Cortex of kidney (tissue), 1 donor: Measurements from ENCODE around the gene CTNS.

Experiments used
- DNase-seq: peaks from one replicate; lab custom pipeline; 2025; lab: John Stamatoyannopoulos, UW

CTNS gene

GRCh38 chr17:3636154-3636907, at the start of gene CTNS, which contains the start of gene SHPK:
TSS of gene CTNS (plus strand) at chr17:3636760. CDS start at chr17:3640207, 3,447 bp downstream.
TSS of gene SHPK (minus strand) at chr17:3636250. CDS start at chr17:3636219, 31 bp downstream.
- DNase-seq, result peak; percentile 94

GRCh38 chr17:3589784-3590183, 46.8 kb upstream of the CTNS start:
- no peak for DNase-seq

DNA sequence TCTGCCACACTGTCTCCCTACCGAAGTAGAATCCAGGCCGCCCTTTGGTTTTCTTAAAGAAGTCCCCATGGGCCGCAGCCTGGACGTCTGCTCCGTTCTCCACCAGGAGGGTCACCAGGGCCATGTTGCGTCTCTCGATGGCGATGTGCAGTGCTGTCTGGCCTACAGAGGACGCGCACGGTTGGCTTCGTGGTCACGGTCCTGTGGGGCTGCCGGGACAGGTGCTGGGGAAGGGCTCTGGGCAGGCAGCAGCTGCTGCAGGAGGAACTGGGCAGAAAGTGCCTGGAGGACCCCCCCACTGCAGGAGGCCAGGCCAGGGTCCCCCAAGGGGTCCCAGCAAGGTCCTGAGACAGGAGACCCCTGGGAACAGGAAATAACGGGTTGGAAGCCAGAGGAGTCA, 46.3 kb upstream of the CTNS start:
- DNase-seq, result no peak

GRCh38 chr17:3590768-3591167, 45.8 kb upstream of the CTNS start:
- DNase-seq, result no peak

GRCh38 chr17:3592216-3592860, 44.2 kb upstream of the CTNS start:
- no peak for DNase-seq

DNA sequence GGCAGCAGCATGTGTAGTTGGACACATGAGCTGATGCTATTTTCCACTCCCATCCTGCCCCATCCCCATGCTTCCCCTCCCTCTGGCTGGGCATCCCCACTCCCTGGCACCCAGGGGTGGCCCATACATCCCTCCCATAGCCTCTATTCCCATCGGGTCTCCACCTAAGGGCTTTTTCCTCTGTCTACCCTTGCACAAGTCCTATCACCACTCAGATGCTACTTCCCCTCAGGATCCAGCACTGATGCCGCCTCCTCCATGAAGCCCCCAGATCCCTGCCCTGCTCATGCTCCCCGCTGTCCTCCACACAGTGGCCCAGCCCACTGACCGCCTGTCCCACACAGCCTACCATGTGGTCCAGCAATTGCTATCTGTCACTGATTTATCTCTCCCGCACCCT, 43.2 kb upstream of the CTNS start:
- DNase-seq, result no peak

DNA sequence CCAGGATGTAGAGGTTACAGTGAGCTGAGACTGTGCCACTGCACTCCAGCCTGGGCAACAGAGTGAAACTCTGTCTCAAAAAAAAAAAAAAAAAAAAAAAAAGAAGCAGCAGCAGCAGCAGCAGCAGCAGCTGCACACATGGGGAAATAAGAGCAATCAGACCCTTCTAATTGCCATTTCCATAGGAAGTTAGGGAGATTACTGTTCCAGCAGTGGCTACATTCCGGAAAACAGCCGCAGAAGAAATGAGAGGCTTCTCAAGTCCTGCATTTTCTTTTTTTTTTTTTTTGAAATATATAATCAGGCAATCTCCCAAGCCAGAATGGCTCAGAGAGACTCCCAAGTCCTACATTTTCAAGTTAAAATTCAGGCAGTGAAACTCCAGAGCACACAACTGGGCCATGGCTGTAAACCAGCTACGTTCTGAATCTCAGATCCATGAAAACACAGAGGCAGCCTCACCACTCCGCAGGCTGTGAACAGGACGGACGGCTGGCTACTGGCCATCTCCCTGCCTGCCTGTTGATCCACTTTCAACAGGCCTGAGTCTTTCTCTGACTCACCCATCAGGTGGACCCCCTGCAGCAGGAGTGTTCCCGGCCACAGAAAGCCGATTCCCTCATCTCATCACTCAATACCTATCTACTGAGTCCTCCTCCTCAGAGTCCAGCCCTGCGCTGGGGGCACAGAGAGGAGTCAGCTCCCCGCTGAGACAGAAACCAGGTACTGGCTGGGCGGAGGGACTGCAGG, 42.3 kb upstream of the CTNS start:
- no peak for DNase-seq

GRCh38 chr17:3594976-3595375, 41.6 kb upstream of the CTNS start:
- DNase-seq, result no peak

GRCh38 chr17:3596804-3597464, 39.6 kb upstream of the CTNS start:
- DNase-seq, result no peak

DNA sequence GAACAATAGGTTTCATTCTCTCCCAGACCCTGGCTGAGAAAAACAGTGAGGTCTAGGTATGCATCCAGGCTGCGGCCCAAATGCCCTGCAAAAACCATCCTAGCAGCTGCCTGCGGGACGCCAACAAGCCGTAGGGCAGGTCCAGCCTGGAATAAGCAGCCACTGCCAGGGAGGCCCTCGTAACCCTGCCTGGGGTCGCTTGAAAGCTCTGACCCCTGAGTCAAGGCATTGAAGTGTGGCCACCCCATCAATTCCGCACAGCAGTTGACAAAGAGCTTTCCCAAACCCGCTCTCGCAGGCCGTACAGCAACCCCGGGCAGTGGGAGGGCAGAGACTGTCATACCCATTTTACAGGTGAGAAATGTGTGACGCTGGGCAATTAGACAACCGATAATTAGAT, 38.5 kb upstream of the CTNS start:
- DNase-seq, result no peak

DNA sequence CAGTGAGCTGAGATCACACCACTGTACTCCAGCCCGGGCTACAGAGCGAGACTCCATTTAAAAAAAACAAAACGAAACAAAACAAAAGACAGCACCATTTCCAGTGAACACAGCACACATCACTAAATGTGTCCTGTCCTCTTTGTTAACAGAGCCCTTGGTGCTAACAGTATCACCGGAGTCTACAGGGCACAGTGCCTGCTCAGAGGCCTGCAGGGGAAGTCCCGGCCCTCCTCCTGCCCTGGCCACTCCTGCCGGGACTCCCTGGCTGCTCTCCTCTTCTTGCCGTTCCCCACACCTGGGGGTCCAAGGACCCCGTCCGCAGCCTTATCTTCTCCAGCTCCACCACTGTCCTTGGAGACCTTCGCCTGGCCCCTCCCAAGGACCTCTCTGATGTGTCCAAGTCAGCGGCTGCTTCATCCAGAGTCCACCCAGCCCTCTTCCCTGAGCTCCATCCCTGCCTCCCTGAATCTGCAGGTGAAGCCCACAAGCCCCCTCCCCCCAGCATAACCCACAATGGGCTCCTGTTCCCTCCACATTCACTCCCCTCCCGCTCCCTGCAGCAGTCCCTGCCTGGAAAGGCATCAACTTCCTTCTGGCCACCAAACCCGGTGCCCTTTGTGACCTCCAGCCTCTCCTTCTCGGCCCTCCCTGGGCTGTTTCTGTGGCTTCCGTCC, 35.9 kb upstream of the CTNS start:
- no peak for DNase-seq

GRCh38 chr17:3602499-3602898, 34.1 kb upstream of the CTNS start:
- no peak for DNase-seq

GRCh38 chr17:3603119-3603869, 33.3 kb upstream of the CTNS start:
- no peak for DNase-seq

DNA sequence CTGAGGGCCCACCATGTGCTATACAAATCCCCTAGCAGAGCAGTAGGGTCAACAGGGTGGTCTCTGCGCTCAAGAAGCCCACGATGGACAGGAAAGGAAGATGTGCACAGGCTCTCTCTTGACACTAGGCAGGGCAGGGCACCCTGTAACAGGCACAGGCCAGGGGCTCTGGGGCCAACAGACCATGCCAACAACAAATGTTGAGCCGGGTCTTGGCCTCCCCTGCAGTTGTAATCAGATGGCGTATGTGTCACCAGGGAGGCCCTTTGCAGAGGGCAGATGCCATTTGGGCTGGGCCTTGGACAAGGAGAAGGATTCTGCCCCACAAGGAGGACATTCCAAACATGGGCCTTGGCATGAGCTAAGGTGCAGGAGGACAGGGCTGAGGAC, 32.7 kb upstream of the CTNS start:
- DNase-seq, result no peak

DNA sequence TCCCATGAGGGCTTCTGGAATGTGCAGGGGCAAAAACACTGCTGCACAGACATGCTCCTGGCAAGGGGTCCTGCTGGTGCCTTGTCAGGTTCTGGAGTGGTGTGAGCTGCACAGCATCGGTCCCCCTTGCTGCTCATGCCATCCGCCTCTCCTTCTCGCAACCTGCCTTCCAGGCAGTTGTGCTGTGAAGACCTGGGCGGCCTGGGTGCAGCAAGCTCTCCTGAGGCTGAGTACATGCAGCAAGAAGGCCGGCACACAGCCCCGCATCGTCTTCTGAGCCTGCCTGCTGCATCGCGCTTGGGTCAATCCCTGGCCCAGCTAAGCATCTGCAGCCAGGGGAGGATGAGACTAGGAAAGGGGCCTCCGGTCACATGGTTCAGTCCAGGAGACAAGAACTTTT, 26.9 kb upstream of the CTNS start:
- no peak for DNase-seq

DNA sequence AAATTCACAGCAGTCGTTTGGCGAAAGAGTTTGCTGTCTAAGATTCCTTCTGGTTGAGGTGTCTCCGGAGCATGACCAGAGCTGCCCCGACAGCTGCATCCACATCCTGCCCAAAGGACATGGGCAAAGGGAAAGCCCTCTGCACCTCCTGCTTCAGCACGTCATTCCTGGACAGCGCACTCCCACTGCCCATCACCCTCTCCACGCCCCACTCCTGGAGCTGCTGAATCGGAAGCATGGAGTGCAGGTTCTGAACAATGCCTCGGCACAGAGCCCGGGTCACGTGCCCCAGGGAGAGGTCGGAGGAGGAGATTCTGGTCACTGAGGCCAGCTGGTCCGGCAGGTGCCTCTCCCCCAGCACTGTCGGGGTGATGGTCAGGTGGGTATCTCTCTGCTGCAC, 26.0 kb upstream of the CTNS start:
- no peak for DNase-seq

GRCh38 chr17:3613124-3613523, 23.4 kb upstream of the CTNS start:
- DNase-seq, result no peak

- no peak for DNase-seq
Observed at GRCh38 chr17:3615160-3615870, 21.2 kb upstream of the CTNS start.

DNA sequence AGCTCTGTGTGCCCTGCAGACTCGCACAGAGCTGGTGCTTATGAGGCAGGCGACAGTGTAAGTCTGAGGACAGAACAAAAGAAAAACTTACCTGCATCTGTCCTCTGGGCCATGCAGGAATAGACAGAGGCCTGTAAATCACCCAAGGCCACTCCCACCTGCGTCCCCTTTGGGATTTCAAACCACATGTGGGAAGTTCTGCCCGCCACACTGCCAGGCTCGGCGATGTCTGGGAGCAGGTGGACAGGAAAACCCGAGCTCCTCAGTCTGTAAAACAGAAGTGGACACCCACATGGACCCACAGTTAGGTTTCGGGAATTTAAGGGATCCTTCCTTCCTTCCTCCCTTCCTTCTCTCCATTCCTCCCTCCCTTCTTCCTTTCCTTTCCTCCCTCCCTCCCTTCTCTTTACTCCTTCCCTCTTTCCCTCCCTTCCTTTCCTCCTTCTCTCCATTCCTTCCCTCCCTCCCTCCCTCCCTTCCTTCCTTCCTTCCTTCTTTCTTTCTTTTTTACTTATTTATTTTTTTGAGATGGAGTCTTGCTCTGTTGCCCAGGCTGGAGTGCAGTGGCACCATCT, 15.3 kb upstream of the CTNS start:
- no peak for DNase-seq

DNA sequence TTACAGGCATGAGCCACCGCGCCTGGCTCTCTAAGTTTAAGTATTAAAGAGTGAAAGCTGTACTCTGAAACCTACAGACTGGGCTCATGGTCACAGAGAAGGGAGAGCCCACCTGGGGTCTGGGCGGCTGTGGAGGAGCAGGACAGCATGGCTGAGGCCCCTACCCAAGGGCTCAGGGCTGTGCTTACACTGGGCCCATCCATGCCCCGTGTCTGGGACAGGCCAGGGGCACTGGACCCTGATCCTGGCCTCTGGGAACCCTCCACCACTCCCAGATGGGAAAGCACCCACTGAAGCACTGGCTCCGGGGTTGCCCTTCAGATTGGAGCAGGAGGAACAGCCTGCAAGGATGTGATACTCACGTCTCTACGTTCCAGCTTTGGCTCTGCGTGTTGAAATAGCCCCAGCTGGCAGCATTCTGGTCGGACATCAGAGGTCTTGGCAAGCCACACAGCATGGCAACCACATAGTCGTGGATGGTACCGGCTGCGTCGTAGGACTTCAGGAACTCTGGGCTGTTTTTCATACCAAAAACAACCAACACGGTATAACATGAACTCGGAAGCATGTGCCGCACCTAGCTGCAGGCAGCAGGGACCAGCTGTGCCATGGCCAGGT, 13.5 kb upstream of the CTNS start:
- DNase-seq, result no peak
